H1 (cell line): Measurements from ENCODE around the gene BAX. TPM values are rescaled to one million over a fixed set of nuclear protein-coding genes. Genes with fewer than 3 reads are reported as not detected.

Source experiments
- CTCF ChIA-PET: fragments of 300-600 bp; sonication (Branson Sonifier 250); formaldehyde crosslinking; loops from one replicate; lab custom pipeline; 2021; ENCODE audit not compliant: partially characterized antibody; lab: Charles Lee
- POLR2A ChIA-PET: fragments of 300-600 bp; sonication (Branson Sonifier 250); formaldehyde crosslinking; loops from one replicate; lab custom pipeline; 2021; ENCODE audit warnings: inconsistent platforms; ENCODE audit not compliant: partially characterized antibody; lab: Charles Lee
- DNase-seq, 2 experiments: peaks; one replicate each; pipeline versions ENCODE4 v3.0.0 to v3.0.0-alpha.2; 2010 to 2022; ENCODE audit warnings: low spot score in 2 of 2, low read depth in 1 of 2, mixed read lengths in 1 of 2
- FAIRE-seq: peaks from 2 replicates; lab custom pipeline; 2011; peaks lifted over from hg19 to GRCh38; lab: Jason Lieb, UNC
- H2AFZ ChIP-seq: 2 replicates; pipeline ENCODE4 v1.8.1; 2012; ENCODE audit warnings: low read length, inconsistent platforms
- H2AK5ac ChIP-seq: 2 replicates; pipeline ENCODE4 v1.6.1; 2013; ENCODE audit warnings: low read depth, low read length
- H2BK120ac ChIP-seq: replicated peaks from 2 replicates; pipeline ENCODE3; 2013; ENCODE audit warnings: low read depth, low read length, inconsistent platforms
- H2BK12ac ChIP-seq: 2 replicates; pipeline ENCODE4 v1.6.1; 2013; ENCODE audit warnings: low read depth, low read length
- H2BK15ac ChIP-seq: 2 replicates; pipeline ENCODE4 v1.6.1; 2013; ENCODE audit warnings: low read length
- H2BK20ac ChIP-seq: 2 replicates; pipeline ENCODE4 v1.6.1; 2013; ENCODE audit warnings: low read length
- H2BK5ac ChIP-seq: 2 replicates; pipeline ENCODE4 v1.6.1; 2013; ENCODE audit warnings: low read depth, low read length
- H3K14ac ChIP-seq: 2 replicates; pipeline ENCODE4 v1.6.1; 2013; ENCODE audit warnings: inconsistent platforms; ENCODE audit not compliant: insufficient read length
- H3K18ac ChIP-seq: 2 replicates; pipeline ENCODE4 v1.6.1; 2013; ENCODE audit warnings: low read length; ENCODE audit errors: extremely low read depth
- H3K23ac ChIP-seq: 2 replicates; pipeline ENCODE4 v1.6.1; 2013; ENCODE audit warnings: inconsistent platforms; ENCODE audit not compliant: insufficient read length
- H3K23me2 ChIP-seq: 2 replicates; pipeline ENCODE4 v1.6.1; 2013; ENCODE audit warnings: low read depth, low read length
- H3K27ac ChIP-seq: 2 replicates; pipeline ENCODE4 v1.6.1; 2011; ENCODE audit warnings: low read depth, low read length, inconsistent platforms
- H3K27me3 ChIP-seq, 4 experiments: replicated peaks in 1 of 4; 1 replicate in 1 of 4; 2 replicates in 3 of 4; pipeline versions ENCODE4 v1.6.1 to v1.8.1; 2011 to 2013; ENCODE audit warnings: low read length in 3 of 4, mild to moderate bottlenecking in 3 of 4, inconsistent platforms in 2 of 4, mixed read lengths in 2 of 4, moderate library complexity in 1 of 4; ENCODE audit not compliant: control insufficient read depth in 3 of 4, insufficient read depth in 3 of 4; ENCODE audit errors: extremely low read depth in 1 of 4
- H3K36me3 ChIP-seq, 4 experiments: 2 replicates each; pipeline versions ENCODE4 v1.6.1 to v1.8.1; 2011 to 2013; ENCODE audit warnings: mild to moderate bottlenecking in 4 of 4, low read length in 3 of 4, moderate library complexity in 2 of 4, control low read depth in 1 of 4, inconsistent platforms in 1 of 4; ENCODE audit not compliant: insufficient read depth in 4 of 4, control insufficient read depth in 2 of 4
- H3K4ac ChIP-seq: replicated peaks from 2 replicates; pipeline ENCODE3; 2013; ENCODE audit warnings: low read length, low read depth, mixed read lengths, inconsistent platforms; ENCODE audit not compliant: insufficient read length
- H3K4me1 ChIP-seq, 4 experiments: replicated peaks in 1 of 4; 1 replicate in 1 of 4; 2 replicates in 3 of 4; pipeline versions ENCODE4 v1.6.1 to v1.8.1; 2011 to 2013; ENCODE audit warnings: low read length in 3 of 4, inconsistent platforms in 2 of 4, mixed read lengths in 1 of 4; ENCODE audit not compliant: insufficient read depth in 4 of 4, control insufficient read depth in 3 of 4
- H3K4me2 ChIP-seq, 2 experiments: 2 replicates each; pipeline versions ENCODE4 v1.6.1 to v1.8.1; 2011 to 2013; ENCODE audit warnings: low read depth in 2 of 2, low read length in 2 of 2, control low read depth in 1 of 2, inconsistent platforms in 1 of 2, mild to moderate bottlenecking in 1 of 2; ENCODE audit not compliant: insufficient read depth in 1 of 2
- H3K4me3 ChIP-seq, 4 experiments: fragments of 200-600, 300-600 bp in 1 of 4; sonication (generic), shearing (Covaris generic), sonication (Bioruptor Twin) in 1 of 4; 2 replicates each; pipeline versions ENCODE4 v1.5.1 to v1.8.1; 2011 to 2016; ENCODE audit warnings: low read length in 4 of 4, low read depth in 3 of 4, control low read depth in 2 of 4, inconsistent platforms in 2 of 4, mild to moderate bottlenecking in 2 of 4, mixed read lengths in 1 of 4, moderate library complexity in 1 of 4; ENCODE audit not compliant: insufficient read depth in 2 of 4; ENCODE audit errors: extremely low read depth in 1 of 4
- H3K56ac ChIP-seq: replicated peaks from 2 replicates; pipeline ENCODE3; 2013; ENCODE audit warnings: low read depth, mild to moderate bottlenecking, mixed read lengths, low read length, inconsistent platforms; ENCODE audit not compliant: insufficient read length
- H3K79me1 ChIP-seq: 2 replicates; pipeline ENCODE4 v1.6.1; 2013; ENCODE audit warnings: low read depth, low read length, control low read depth
- H3K79me2 ChIP-seq, 2 experiments: 2 replicates each; pipeline versions ENCODE4 v1.6.1 to v1.8.1; 2012 to 2013; ENCODE audit warnings: low read length in 2 of 2, mild to moderate bottlenecking in 2 of 2, inconsistent platforms in 1 of 2; ENCODE audit not compliant: insufficient read depth in 2 of 2, control insufficient read depth in 1 of 2
- H3K9ac ChIP-seq, 4 experiments: replicated peaks in 1 of 4; 1 replicate in 1 of 4; 2 replicates in 3 of 4; pipeline versions ENCODE4 v1.6.1 to v1.8.1; 2011 to 2013; ENCODE audit warnings: low read depth in 3 of 4, low read length in 3 of 4, control low read depth in 2 of 4, mild to moderate bottlenecking in 2 of 4, moderate library complexity in 2 of 4, inconsistent platforms in 1 of 4; ENCODE audit errors: extremely low read depth in 1 of 4
- H3K9me3 ChIP-seq, 2 experiments: 2 replicates each; pipeline versions ENCODE4 v1.6.1 to v1.8.1; 2012 to 2013; ENCODE audit warnings: mild to moderate bottlenecking in 2 of 2, moderate library complexity in 2 of 2, control low read depth in 1 of 2, inconsistent platforms in 1 of 2, low read depth in 1 of 2, low read length in 1 of 2, mixed read lengths in 1 of 2; ENCODE audit not compliant: insufficient read depth in 2 of 2
- H4K20me1 ChIP-seq, 2 experiments: replicated peaks in 1 of 2; 2 replicates each; pipeline versions ENCODE3 to v1.8.1; 2011 to 2013; ENCODE audit warnings: inconsistent platforms in 2 of 2, low read length in 2 of 2, mild to moderate bottlenecking in 1 of 2; ENCODE audit not compliant: insufficient read depth in 2 of 2, control insufficient read depth in 1 of 2
- H4K5ac ChIP-seq: 2 replicates; pipeline ENCODE4 v1.6.1; 2013; ENCODE audit warnings: low read length, low read depth, mixed read lengths, inconsistent platforms; ENCODE audit not compliant: insufficient read length
- H4K8ac ChIP-seq: 2 replicates; pipeline ENCODE4 v1.8.0; 2013; ENCODE audit warnings: mild to moderate bottlenecking, moderate library complexity, low read length, inconsistent platforms; ENCODE audit not compliant: insufficient read depth; ENCODE audit errors: extremely low read depth
- H4K91ac ChIP-seq: replicated peaks from 2 replicates; pipeline ENCODE3; 2013; ENCODE audit warnings: low read length, mixed read lengths, inconsistent platforms; ENCODE audit not compliant: insufficient read length
- BACH1 ChIP-seq: IDR thresholded peaks from 2 replicates; pipeline ENCODE4 v1.6.1; 2012; ENCODE audit warnings: low read length, improper control_type of control experiment
- CHD2 ChIP-seq: IDR thresholded peaks from 2 replicates; pipeline ENCODE4 v1.6.1; 2012; ENCODE audit warnings: low read length, improper control_type of control experiment
- CTBP2 ChIP-seq: IDR thresholded peaks from 2 replicates; pipeline ENCODE4 v1.7.0; 2011; ENCODE audit warnings: borderline replicate concordance, mild to moderate bottlenecking, moderate library complexity, mixed read lengths, low read length; ENCODE audit not compliant: insufficient read depth, insufficient read length
- EP300 ChIP-seq, 2 experiments: IDR thresholded peaks; 1 replicate in 1 of 2; 2 replicates in 1 of 2; pipeline ENCODE4 v1.6.1; 2011 to 2012; ENCODE audit warnings: low read depth in 2 of 2, low read length in 2 of 2, mild to moderate bottlenecking in 2 of 2, borderline replicate concordance in 1 of 2, inconsistent platforms in 1 of 2, moderate library complexity in 1 of 2
- HDAC2 ChIP-seq, 2 experiments: fragments of 300-600 bp in 1 of 2; sonication (generic) in 1 of 2; IDR thresholded peaks; 2 replicates each; pipeline ENCODE4 v1.6.1; 2011 to 2012; ENCODE audit warnings: low read depth in 2 of 2, low read length in 2 of 2, mild to moderate bottlenecking in 2 of 2, moderate library complexity in 2 of 2, borderline replicate concordance in 1 of 2, inconsistent platforms in 1 of 2
- JUND ChIP-seq: IDR thresholded peaks from 2 replicates; pipeline ENCODE4 v1.6.1; 2011; ENCODE audit warnings: mild to moderate bottlenecking, improper control_type of control experiment, low read length
- POLR2A ChIP-seq, 2 experiments: IDR thresholded peaks; 1 replicate in 1 of 2; 2 replicates in 1 of 2; pipeline ENCODE4 v1.6.1; 2011; ENCODE audit warnings: low read depth in 2 of 2, low read length in 2 of 2, mild to moderate bottlenecking in 2 of 2; ENCODE audit errors: control extremely low read depth in 1 of 2
- RBBP5 ChIP-seq: IDR thresholded peaks from 2 replicates; pipeline ENCODE4 v1.7.1; 2012; ENCODE audit warnings: low read depth, mild to moderate bottlenecking, inconsistent platforms, low read length, moderate library complexity, borderline replicate concordance
- ZNF274 ChIP-seq: IDR thresholded peaks from 2 replicates; pipeline ENCODE4 v1.7.0; 2012; ENCODE audit warnings: low read length, borderline replicate concordance; ENCODE audit errors: extremely low read depth
- WGBS, 2 experiments: shearing (Covaris generic) in 1 of 2; methylation state at CpG; one replicate each; pipeline versions ENCODE4 v1.1.6 to v1.1.7; 2013 to 2015; ENCODE audit warnings: low lambda C conversion rate in 2 of 2, mixed read lengths in 2 of 2, inconsistent platforms in 1 of 2, low coverage in 1 of 2, missing lambda C conversion rate in 1 of 2; ENCODE audit not compliant: insufficient replicate concordance in 2 of 2, insufficient coverage in 1 of 2, insufficient read length in 1 of 2; ENCODE audit errors: extremely low coverage in 1 of 2, missing lambda C conversion rate in 1 of 2; 5-methylcytosine and 5-hydroxymethylcytosine counted together
- polyA plus RNA-seq, 7 experiments: library from polyadenylated mRNA; depleted of rRNA in 3 of 7; stranded (reverse) in 5 of 7; unstranded in 2 of 7; fragments of >200 nt in 5 of 7; fragments of 200-250 nt in 2 of 7; gene quantifications; 1 replicate in 5 of 7; 2 replicates in 1 of 7; 4 replicates in 1 of 7; pipeline versions ENCODE4 v1.2.1 to v1.2.3, GENCODE V29; 2011 to 2013; ENCODE audit warnings: missing spikeins in 2 of 7, mixed read lengths in 2 of 7
- total RNA-seq: library from RNA; stranded (reverse); fragmentation: NEBNext Ultra II Directional; extraction: Animal tissue kit (Norgen Biotek cat#: 25700); gene quantifications from 2 replicates; pipeline ENCODE4 v1.2.1, GENCODE V29; 2021

The BAX gene
- total and polyA plus RNA-seq, 2 of the 8 experiments (the other 6 are each of a cell fraction or from before 2014, with no cell fraction given), result 257 to 346 TPM

DNA sequence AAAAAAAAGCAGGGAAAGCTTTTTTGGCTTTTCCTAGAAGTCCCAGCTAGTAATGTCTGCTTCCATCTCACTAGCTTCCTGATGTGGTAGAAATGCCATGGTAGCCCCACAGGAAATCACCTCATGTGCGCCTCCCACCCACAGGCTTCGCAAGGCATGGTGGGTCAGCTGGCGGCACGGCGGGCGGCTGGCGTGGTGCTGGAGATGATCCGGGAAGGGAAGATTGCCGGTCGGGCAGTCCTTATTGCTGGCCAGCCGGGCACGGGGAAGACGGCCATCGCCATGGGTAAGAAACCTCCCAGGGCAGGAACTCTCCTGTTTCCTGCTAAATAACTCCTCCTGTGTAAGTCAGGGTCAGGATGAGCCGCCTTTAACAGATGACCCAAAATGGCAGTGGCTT lies 49.5 kb downstream of the BAX start:
- ChIA-PET POLR2A (no interaction called here), CTCF (interaction anchor here (0.6 to 1.0 kb wide), 3 partner anchors 10 to 76 kb away, joined by 3 to 5 read pairs (median 4); no protein-coding TSS in a partner anchor)
- no peak overlapping the region for H2AFZ ChIP-seq

More for the DNA sequence above, 49.5 kb downstream of the BAX start:
- WGBS, 2 experiments, result 94% methylated on average over 15 of the region's 15 CpGs; no CpG with 5 or more reads in 1 of the 2 experiments
- Histone ChIP-seq H4K91ac (no peak overlapping the region), H4K8ac (no peak overlapping the region), H3K56ac (no peak overlapping the region), H2BK15ac (no peak overlapping the region), H2AK5ac (no peak overlapping the region), H3K4me2 (no peak overlapping the region), H4K20me1 (peaks cover 2 to 12% of the 10 kb centered on the region in 2 experiments), H3K27ac (no peak overlapping the region), H3K9ac (no peak overlapping the region), H3K14ac (no peak overlapping the region), H3K23me2 (no peaks in the 10 kb centered on the region), H3K36me3 (peaks cover 13 to 47% (median 31%) of the 10 kb centered on the region in 4 experiments), H3K79me2 (no peaks in the 10 kb centered on the region), H3K9me3 (no peaks in the 10 kb centered on the region), H3K4me1 (peaks cover 0 to 6% (median 2%) of the 10 kb centered on the region in 4 experiments; a peak in 2 of 7 replicates), H2BK5ac (no peak overlapping the region), H3K79me1 (peaks cover 2% of the 10 kb centered on the region; the same call in 1 of the 2 replicates), H2BK12ac (no peak overlapping the region), H2BK20ac (no peak overlapping the region), H3K4ac (no peak overlapping the region)
- no peak for FAIRE-seq
- TF ChIP-seq BACH1 (no peak), HDAC2 (IDR thresholded peaks at IDR 0.05; ENCODE audit: borderline replicate concordance in 1 of 2, low read depth in 2 of 2, low read length in 2 of 2) (no peak), POLR2A (IDR thresholded peaks at IDR 0.05; ENCODE audit: control extremely low read depth in 1 of 2, low read depth in 2 of 2, low read length in 2 of 2) (no peak), CHD2 (no peak), RBBP5 (no peak), EP300 (IDR thresholded peaks at IDR 0.05; ENCODE audit: borderline replicate concordance in 1 of 2, low read depth in 2 of 2, low read length in 2 of 2) (no peak), JUND (no peak), ZNF274 (no peak), CTBP2 (no peak)
- TF ChIP-seq, all 59 proteins: peak for 0
- H3K23ac ChIP-seq, result no peak overlapping the region
- no peak overlapping the region for H3K4me3 ChIP-seq
- no peaks in the 10 kb centered on the region for H3K27me3 ChIP-seq
- H3K18ac ChIP-seq, result no peak overlapping the region
- DNase-seq, result no peak
- H2BK120ac ChIP-seq, result no peak overlapping the region
- no peak overlapping the region for H4K5ac ChIP-seq
